GM19455 (cell line): ENCODE results near the gene CLDN19.
"Not testable (repeated sequence)": the region's sequence is repeated elsewhere in the genome, so short reads cannot be mapped to it uniquely, and the experiment has no call there.

Source experiments
- ATAC-seq: cut with Tn5 transposase; IDR thresholded peaks from one replicate; pipeline ENCODE4 v1.9.1; 2021; ENCODE audit not compliant: unreplicated experiment

The CLDN19 gene

DNA sequence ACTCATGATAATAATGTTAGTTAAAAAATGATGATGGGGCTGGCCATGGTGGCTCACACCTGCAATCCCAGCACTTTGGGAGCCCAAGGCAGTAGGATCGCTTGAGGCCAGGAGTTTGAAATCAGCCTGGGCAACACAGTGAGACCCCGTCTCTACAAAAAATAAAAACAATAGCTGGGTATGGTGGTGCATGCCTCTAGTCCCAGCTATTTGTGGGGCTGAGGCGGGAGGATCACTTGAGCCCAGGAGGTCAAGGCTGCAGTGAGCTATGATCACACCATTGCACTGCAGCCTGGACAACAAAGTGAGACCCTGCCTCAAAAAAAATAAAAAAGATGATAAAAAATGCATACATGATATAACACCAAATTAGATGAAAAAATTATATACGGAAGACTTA, 21.5 kb upstream of the CLDN19 start:
- ATAC-seq, result no peak

DNA sequence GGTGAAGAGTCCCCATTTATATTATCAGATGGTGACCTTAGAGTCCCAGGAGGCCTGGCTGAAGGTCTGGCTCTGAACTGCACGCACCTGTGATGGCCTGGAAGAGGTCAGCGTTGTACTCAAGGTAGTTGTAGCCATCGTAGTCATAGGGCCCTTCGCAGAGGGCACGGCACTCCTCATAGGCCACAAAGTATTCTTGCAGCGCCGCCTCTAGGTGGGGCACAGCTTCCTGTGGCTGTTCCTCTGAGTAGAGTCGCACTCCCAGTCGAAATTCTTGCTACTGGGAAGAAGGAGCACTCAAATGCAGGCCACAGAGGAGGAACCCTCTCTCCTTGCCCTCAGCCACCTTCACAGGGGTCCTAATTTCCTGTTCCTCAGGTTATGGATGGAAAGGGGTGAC, 19.1 kb upstream of the CLDN19 start:
- no peak for ATAC-seq

DNA sequence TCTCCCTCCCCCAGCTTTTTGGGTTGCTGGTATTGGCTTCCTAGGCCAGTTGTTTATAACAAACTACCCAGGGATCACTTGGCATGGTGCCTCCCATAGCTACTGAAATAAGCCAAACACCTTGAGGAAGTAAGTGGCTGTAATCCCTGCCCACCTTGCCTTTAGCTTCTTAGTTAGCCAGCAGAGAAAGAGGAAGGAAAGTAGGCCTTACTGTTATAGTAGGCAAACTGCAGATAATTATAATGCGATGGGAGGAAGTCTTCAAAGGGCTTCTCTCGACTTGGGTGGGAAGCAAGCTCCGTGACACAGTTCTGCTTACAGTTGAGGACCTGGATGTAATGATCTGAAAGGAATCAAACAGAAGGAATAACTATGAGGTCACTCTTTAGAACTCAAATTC, 18.6 kb upstream of the CLDN19 start:
- no peak for ATAC-seq

DNA sequence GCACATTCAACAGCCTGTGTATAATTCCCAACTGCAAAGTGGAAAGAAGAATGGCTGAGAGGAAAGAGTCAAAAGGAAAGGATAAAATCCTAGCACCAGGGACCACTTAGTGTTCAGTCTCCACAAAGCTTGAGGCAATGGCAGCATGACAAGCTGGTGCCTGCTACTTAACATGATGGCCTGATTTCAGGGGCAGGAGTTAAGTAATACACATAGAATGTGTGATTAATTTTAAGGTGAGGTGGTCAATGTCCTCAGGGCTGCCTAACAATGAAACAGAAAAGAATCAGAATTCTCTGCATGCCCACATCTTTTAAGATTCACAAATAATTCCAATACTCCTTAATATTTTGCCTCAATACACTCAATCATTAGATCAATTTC, 17.8 kb upstream of the CLDN19 start:
- no peak for ATAC-seq

DNA sequence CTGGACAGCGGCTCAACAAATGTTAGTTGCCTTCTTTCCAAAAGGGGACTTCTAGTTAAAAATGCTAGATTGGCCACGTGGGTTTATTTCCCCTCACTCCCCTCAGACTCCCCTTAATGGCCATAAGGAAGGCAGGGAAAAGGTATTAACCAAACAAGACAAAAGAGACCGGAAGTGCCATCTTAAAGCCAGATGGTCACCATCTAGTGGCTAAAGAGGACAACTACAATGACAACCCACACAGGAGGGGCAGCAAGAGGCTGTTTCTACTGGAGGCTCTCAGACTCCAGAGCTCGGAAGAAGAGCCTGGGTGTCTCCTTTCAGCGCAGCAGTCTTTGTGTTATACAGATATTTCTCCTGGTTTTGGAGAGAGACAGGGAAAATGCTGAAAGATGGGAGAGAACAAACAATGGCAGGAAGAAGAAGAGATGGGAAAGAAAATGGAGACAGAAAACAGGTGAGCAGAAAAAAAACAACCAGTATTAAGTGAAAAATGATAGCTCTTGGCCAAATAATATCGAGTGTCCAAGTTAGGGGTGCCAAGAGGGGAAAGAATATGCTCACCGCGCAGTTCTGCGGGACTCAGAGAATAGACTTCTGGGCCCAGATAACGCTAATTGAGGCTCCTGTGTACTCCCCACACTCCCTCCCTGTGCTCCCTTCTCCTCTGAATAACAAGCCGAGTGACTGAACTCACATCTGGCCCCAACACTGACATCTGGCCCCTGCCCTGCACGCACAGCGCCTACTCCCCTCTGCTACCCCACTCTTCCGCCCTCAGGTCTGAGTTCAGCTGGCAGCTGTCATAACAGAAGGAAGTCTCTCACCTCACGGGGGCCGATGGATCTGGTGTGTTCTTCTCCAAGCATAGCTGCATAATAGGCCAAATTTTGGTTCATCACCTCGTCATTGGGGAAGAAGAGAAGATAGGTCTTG, 17.2 kb upstream of the CLDN19 start:
- no peak for ATAC-seq

DNA sequence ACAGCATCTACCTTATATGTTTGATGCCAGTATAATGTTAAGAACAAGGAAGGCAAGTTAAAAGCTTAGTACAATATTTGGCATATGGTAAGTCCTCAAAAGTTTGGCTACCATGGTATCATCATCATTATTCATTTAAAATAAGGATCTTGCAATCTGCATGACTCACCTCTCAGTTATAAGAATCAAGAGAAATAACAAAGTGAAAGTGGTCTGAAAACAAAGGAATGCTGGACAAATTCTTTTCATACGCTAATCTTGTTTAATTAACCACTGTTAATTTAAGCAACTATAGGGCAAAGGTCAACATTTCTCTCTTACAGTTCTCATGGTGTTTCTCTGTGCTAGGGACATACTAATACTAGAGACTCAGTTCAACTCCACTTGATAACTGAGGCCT, 13.0 kb upstream of the CLDN19 start:
- ATAC-seq, result no peak

DNA sequence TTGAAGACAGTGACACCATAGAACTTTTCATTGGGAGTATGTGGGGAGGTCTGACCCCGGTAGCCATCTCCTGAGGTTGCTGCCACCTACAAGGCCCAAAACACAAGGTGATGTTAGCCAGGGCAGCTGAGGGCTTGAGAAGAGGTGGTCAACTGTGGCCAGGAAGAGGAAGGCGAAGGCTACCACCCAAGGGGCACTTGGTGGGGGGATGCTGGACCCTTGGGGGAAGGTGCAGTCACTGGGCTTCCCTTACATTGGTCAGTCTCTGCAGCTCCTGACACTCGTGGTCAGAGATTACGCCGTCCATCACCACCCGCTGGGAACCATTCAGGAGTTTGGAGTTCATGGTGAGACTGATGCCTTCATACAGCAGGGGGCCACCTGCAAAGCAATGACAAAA, 12.2 kb upstream of the CLDN19 start:
- ATAC-seq, result no peak

DNA sequence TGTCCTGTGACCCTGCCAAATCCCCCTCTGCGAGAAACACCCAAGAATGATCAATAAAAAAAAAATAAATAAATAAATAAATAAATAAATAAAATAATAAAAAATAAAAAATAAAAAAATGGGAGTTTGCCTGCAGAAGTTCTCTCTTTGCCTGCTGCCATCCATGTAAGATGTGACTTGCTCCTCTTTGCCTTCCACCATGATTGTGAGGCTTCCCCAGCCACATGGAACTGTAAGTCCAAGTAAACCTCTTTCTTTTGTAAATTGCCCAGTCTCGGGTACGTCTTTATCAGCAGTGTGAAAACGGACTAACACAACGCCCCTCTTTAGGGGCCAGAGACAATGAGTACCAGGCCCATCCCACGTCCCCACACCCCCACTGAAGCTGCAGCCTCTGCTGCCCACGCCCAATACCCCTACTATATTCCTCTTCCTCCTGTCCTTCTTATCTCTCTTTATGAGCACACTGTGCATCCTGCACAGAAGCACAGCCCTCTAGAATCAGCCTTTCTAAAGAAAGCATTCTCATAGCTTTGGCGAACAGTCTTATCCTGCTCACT, 11.6 kb upstream of the CLDN19 start:
- ATAC-seq, result not testable (repeated sequence)

DNA sequence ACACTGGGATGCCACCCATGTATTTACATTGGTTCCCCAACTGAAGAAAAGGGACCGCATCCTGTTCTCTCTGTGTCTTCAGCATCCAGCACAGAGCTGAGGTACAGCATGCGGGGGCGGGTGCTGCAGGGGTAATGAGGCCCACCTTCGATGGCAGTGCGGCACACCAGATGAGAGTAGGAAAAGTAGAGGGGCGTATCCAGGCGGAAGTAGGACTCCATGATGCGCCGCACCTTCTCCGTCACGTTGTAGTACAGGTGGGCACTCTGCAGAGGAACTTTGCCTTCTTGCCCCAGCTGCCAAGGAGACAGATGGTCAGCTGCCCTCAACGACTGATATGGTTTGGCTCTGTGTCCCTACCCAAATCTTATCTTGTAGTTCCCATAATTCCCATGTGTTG, 10.0 kb upstream of the CLDN19 start:
- no peak for ATAC-seq

DNA sequence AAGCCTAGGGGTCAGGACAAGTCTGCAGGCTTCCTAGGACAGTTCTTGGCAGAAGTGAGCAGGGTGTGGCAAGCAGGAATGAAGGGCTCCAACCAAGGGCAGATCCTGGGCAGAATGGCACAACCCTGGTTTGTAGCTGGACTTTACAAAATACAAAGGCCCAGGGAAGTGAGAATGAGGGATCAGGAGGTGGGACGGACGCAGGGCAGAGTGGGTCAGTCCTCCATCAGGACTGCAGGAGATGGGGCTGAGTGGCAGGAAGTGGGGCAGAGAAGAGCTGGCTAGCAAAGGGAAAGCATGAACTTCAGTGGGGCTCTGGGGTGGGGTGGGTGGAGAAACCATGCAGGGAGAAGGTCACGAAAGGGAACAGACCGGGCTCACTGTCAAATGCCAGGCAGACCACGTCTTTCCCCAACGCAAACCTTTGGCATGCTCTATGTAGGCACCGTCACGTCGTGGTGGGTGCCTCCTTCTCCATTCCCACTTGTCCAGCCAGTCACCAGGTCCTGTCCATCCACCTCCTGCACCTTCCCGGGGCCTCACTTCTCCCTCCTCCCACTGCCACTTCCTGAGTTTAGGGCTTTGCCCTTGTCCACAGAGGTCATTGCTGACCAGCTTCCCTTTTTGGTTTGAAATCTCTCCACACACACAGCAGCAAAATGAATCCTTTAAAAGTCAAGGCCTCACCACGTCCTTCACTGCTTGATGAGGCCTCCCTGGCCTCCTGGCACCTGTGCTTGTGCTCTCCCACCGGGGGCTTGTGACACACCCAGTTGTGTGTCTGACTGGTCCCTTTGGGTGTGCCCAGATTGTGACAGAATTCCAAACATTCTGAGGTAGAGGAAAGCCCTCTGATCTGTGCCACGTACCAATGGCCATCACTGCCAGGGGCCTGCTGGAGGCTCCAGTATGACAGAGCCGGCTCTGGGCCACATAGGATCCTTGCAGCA, 8.7 kb upstream of the CLDN19 start:
- ATAC-seq, result no peak

DNA sequence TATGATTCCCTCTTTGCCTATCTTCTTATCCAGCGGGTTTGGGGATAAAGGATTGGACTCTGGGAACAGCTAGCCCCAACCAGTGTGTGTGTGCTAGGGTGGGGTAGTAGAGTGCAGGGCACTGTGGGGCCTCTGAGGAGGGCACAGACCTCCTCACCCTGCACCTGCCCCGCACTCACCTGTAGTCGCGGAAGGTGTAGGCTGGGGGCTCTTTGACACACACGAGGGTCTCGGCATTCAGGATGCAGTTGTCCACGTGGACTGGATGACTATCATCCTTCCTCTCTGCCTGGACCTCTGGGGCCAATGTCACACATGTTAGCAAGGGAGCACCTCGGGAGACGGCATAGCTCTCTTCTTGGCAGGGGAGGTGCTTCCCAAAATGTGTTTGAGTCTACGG, 8.0 kb upstream of the CLDN19 start:
- no peak for ATAC-seq

DNA sequence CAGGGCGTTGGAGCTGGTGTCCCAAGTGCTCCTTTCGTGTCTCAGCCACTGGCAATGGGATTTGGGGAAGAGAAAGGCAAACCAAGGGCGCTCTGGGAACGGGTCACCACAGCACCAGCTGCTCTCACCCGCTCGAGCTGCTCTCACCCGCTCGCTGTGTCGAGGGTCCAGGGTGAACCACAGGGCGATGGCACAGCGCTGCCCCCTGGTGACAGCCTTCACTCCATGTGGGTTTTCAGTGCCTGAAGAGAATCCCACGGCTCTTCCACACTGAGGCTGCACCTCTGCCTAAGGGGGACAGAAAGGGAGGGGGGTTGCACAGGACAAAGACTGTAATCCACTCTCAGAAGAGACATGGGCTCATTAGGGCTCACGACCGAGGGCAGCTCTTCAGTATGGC, 7.1 kb upstream of the CLDN19 start:
- no peak for ATAC-seq

DNA sequence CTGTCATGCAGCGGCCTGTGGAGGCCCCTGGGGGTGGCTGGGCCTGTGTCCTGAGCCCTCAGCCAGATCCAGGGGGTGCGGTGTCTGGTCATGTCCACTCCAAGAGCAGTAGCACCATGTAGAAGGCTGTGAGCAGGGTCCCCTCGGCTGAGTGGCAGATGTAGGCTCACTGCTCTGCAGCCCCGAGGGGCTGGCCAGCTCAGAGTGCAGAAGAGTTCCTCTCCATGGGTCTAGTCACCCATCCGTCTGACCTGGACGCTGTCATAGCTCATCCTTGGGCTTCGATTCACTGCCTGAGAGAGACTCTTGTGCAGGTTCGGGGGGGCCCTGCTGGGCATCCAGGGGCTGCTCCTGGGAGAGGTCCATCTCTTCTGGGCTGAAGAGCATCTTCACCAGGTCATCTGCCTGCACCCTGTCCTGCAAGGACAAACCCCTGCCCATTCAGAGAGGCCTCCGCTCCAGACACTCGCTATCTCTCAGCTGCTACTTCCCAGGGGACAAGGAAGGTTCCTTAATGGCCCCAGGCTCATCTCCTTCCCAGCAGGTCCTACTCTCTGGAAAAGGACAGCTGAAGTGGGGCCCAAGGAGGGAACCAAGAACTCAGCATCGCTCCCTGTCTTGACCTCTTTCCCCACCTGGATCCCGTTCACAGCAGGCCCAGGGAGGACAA, 6.5 kb upstream of the CLDN19 start:
- no peak for ATAC-seq

DNA sequence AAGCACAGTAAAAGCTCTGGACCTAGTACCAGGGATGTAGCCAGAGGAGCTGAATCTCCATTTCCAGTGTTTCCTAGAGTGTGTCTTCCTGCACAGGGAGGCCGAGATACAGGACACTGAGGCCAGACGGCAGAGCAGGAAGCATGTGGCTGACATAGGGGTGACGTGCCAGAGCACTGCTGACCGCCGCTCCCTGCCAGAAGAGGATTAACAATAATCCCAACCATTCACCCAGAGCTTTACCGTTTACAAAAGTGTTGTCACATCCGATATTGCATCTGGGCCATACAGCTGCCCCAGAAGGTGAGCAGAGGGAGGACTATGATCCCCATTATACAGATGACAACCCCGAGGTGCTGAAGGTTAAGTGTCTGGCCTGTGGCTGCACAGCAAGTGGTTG, 5.8 kb upstream of the CLDN19 start:
- ATAC-seq, result no peak

DNA sequence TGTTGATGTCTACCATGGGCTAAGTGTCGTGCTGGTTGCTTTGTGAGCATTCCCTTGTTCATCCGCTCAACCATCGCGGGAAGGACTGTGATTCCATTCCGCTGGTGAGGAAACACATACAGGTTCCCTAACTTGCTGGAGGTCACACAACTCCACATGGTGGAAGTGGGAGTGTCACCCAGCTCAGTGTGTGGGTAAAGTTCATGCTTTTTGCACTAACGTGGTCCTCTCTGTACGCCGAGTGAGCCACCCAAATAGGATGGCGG, 4.0 kb upstream of the CLDN19 start:
- no peak for ATAC-seq

DNA sequence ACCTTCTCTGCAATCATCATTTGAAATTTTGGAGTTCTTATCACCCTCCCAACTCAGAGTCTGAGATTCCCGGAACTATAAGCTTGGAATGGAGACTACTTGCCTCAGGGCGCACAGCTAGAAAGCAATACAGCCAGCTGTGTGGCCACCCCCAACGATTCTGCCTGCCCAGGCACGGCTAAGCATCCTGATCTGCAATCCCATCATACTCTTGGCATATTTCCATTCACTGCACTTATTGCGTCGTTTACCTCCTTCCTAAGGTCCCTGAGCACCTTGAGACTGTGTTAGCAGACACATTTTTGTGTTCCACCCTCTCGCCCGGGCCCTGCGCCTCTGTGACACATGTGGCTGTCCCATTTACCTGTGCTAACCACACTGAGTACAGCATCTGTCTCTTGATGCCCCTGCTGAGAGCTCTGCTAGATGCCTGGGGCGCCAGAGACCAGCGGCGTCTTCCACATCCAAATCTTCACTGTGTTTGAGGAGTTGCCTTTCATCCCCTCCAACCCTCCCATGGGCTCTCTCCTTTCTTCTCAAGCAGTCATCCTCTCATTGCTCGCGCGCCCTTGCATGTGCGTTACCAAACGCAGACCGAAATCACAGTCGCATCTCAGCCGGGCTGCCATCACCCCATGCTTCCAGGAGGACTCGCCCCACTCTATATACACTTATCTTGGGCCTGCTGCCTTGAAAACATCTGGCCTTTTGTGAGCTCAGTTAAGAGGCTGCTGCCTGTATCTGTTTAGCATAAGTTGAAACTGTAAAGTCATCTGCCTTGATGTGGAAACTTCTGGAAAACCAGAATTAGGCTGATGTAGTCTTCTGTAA, 3.5 kb upstream of the CLDN19 start:
- ATAC-seq, result no peak

DNA sequence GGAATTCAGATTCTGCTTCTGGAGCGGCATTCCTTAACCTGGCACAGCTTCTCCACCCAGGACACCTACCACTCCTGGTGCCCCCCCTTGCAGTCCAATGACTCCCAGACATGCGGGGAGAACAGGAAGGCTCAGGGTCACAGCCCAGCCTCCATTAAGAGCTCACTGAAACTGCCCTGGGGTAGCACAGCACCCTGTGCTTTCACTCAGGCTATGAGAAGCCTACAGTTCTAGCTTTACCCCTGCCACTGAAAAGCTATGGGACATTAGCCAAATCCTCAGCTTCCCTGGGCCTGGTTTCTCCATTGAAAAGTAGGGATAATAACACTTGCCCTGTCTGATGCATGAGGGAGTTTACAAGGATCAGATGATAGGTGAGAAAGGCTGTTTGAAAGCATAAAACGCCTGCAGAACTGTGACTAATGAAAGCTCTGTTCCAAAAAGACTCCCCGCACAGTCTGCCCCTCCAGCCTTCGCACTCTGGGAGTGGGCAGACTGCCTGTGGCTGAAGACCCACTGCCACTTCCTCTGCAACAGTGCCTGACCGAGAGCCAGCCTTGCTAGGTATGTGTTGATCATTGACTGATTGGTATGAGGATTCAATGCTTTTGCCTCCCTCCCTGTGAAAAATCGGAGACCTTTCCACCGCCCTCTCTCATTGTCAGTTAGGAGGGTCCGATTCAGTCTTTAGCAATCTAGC, 2.7 kb upstream of the CLDN19 start:
- no peak for ATAC-seq

DNA sequence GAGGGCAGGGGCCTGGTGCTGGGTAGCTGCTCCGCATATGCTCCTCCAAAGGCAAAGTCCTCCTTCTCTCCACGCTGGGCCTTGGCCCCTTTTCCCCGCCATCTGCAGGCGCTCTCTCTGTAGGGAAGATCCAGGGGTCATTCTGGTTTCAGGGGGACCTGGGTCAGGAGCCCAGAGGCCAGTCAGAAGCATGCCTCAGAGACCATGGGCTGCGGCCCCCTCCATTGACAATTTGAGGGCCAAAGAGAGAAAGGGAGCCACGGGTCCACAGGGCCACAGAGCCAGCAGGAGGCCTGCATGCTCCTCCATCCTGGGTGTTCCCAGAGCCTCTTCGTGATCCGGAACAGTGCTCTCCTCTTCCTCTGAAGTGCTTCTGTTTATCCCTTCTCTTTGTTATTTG, 2.1 kb upstream of the CLDN19 start:
- ATAC-seq, result no peak

DNA sequence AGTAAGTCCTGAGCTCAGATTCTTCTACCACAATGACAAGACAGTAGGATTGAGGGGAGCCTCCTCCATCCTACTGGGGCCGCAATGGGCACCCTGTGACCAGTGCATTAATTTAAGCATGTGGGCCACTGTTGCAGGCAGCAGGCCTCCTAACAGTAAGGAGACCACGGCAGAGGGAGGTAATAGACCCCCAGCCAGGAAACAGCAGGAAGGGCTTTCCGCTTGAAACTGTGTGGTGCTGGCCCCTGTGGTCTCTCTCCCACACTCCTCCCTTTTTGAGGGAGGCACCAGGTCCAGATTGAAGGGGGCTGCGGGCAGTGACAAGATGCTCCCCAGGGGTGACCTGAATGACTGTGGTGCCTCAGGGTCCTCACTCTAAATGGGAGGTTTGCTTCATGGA, 1.7 kb upstream of the CLDN19 start:
- no peak for ATAC-seq
